Measurements from ENCODE around the gene EHMT1. TPM values are rescaled to one million over a fixed set of nuclear protein-coding genes. Genes with fewer than 3 reads are reported as not detected.
A peak's percentile ranks its signal among the peaks of the same experiment; 100 is the strongest.

EHMT1 gene
- total and polyA plus RNA-seq, 2 of the 13 experiments (the other 11 are each of a cell fraction or from before 2014, with no cell fraction given), result 23.0 to 27.1 TPM

- TF ChIP-seq ZBED4 (CRISPR knock-in tag; IDR thresholded peaks at IDR 0.05; ENCODE audit: borderline replicate concordance) (no peak), ZFX (CRISPR knock-in tag; IDR thresholded peaks at IDR 0.05; ENCODE audit: low read depth) (peak; percentile 50), MAX (IDR thresholded peaks at IDR 0.05) (peak; percentile 34; the same call in 1 of the 2 replicates), ZNF607 (CRISPR knock-in tag; IDR thresholded peaks at IDR 0.05; ENCODE audit: borderline replicate concordance) (0 out of 2 replicates have a peak, but pooled peaks have one; percentile 3), CSRNP1 (CRISPR knock-in tag; IDR thresholded peaks at IDR 0.05) (0 out of 2 replicates have a peak, but pooled peaks have one; percentile 43), ELF3 (CRISPR knock-in tag; IDR thresholded peaks at IDR 0.05) (no peak), ZNF121 (CRISPR knock-in tag; IDR thresholded peaks at IDR 0.05) (peak; percentile 13; the same call in 1 of the 2 replicates), ARID4A (CRISPR knock-in tag; IDR thresholded peaks at IDR 0.05; ENCODE audit: borderline replicate concordance) (peak; percentile 55; the same call in 1 of the 2 replicates), ZNF574 (CRISPR knock-in tag; IDR thresholded peaks at IDR 0.05) (peak; percentile 58; the same call in 1 of the 2 replicates), ARNT2 (CRISPR knock-in tag; IDR thresholded peaks at IDR 0.05; ENCODE audit: low read depth) (peak; percentile 14; the same call in 1 of the 2 replicates), ZNF564 (CRISPR knock-in tag; IDR thresholded peaks at IDR 0.05) (0 out of 2 replicates have a peak, but pooled peaks have one; percentile 8)
Observed at GRCh38 chr9:137606005-137606621, 12.7 kb upstream of the EHMT1 start (continued).

Data from HepG2 (cell line).